OCI-LY7 (cell line): Measurements from ENCODE around the gene PTGES3. TPM values are rescaled to one million over a fixed set of nuclear protein-coding genes. Genes with fewer than 3 reads are reported as not detected.

ENCODE experiments used
- BruUV-seq: library from RNA; stranded (reverse); fragments of 400-500 nt; replicated peaks from 2 replicates; lab custom pipeline; 2021; lab: Mats Ljungman, UMichigan
- CTCF ChIA-PET: fragments of 300-600 bp; sonication (Branson Sonifier 250); formaldehyde crosslinking; loops from one replicate; lab custom pipeline; 2022; ENCODE audit warnings: antibody characterized with exemption; ENCODE audit not compliant: unreplicated experiment; lab: Charles Lee
- POLR2A ChIA-PET: fragments of 300-600 bp; sonication (Branson Sonifier 250); formaldehyde crosslinking; loops from one replicate; lab custom pipeline; 2022; ENCODE audit warnings: antibody characterized with exemption; lab: Charles Lee
- DNase-seq: peaks from one replicate; pipeline ENCODE4 v3.0.0-alpha.2; 2015; ENCODE audit warnings: low spot score
- H2AFZ ChIP-seq: fragments of 200-600 bp; sonication (generic), shearing (Covaris generic); 2 replicates; pipeline ENCODE4 v1.6.1; 2014; ENCODE audit warnings: mild to moderate bottlenecking, antibody characterized with exemption, low read length, moderate library complexity
- H3K27ac ChIP-seq: fragments of 200-600 bp; sonication (generic); 2 replicates; pipeline ENCODE4 v1.5.1; 2014; ENCODE audit warnings: mixed run types, low read depth, mild to moderate bottlenecking, moderate library complexity, low read length, inconsistent platforms; ENCODE audit not compliant: poor library complexity, severe bottlenecking
- H3K36me3 ChIP-seq: fragments of 200-600 bp; sonication (generic); 2 replicates; pipeline ENCODE4 v1.6.1; 2014; ENCODE audit warnings: mild to moderate bottlenecking, antibody characterized with exemption, low read length, moderate library complexity, mixed read lengths; ENCODE audit not compliant: insufficient read depth
- H3K4me1 ChIP-seq: fragments of 200-600 bp; sonication (generic); 2 replicates; pipeline ENCODE4 v1.5.1; 2014; ENCODE audit warnings: mild to moderate bottlenecking, low read length; ENCODE audit not compliant: insufficient read depth, poor library complexity, severe bottlenecking
- H3K4me2 ChIP-seq: fragments of 200-600 bp; sonication (generic); 2 replicates; pipeline ENCODE4 v1.6.1; 2014; ENCODE audit warnings: mild to moderate bottlenecking, low read length
- H3K4me3 ChIP-seq: fragments of 200-600 bp; sonication (generic); 2 replicates; pipeline ENCODE4 v1.5.1; 2014; ENCODE audit warnings: mild to moderate bottlenecking, low read depth, low read length; ENCODE audit not compliant: poor library complexity, severe bottlenecking
- H3K79me2 ChIP-seq: fragments of 200-600 bp; sonication (generic); 2 replicates; pipeline ENCODE4 v1.6.1; 2016; ENCODE audit warnings: low read depth, mild to moderate bottlenecking, low read length, moderate library complexity, mixed read lengths; ENCODE audit not compliant: insufficient read depth
- H3K9me2 ChIP-seq: fragments of 200-600 bp; sonication (generic); 2 replicates; pipeline ENCODE4 v1.6.1; 2016; ENCODE audit warnings: mild to moderate bottlenecking, low read length, mixed read lengths; ENCODE audit not compliant: insufficient read depth
- H3K9me3 ChIP-seq: fragments of 200-600 bp; sonication (generic); 2 replicates; pipeline ENCODE4 v1.6.1; 2014; ENCODE audit warnings: mild to moderate bottlenecking, mixed run types, low read length, mixed read lengths
- H4K20me1 ChIP-seq: fragments of 200-600 bp; sonication (generic); 2 replicates; pipeline ENCODE4 v1.6.1; 2014; ENCODE audit warnings: mild to moderate bottlenecking, antibody characterized with exemption, low read length, moderate library complexity, mixed read lengths; ENCODE audit not compliant: insufficient read depth
- EZH2phosphoT487 ChIP-seq: fragments of 200-600 bp; sonication (generic); IDR thresholded peaks from 2 replicates; pipeline ENCODE4 v1.6.1; 2018; ENCODE audit warnings: low read depth, borderline replicate concordance, mild to moderate bottlenecking, mixed run types, antibody characterized with exemption, low read length, moderate library complexity, mixed read lengths
- intact Hi-C: fragments of 100-400 bp; cut with micrococcal nuclease; formaldehyde crosslinking; loops from one replicate; pipeline ENCODE4 v1.10.0; 2022; ENCODE audit not compliant: unreplicated experiment
- total RNA-seq, 2 experiments: library from RNA; depleted of rRNA in 1 of 2; stranded (reverse); fragments of >200 nt in 1 of 2; shearing (Covaris generic) in 1 of 2; gene quantifications; 2 replicates each; pipeline ENCODE4 v1.2.3, GENCODE V29; 2014 to 2022
- TF ChIP-seq, protein P1 (sequence below): fragments of 200-600 bp; sonication (generic); conservative IDR thresholded peaks from 2 replicates; pipeline ENCODE4 v1.5.1; 2014; ENCODE audit warnings: mild to moderate bottlenecking, antibody characterized with exemption, low read length, moderate library complexity, mixed read lengths

PTGES3 gene
- total RNA-seq, 2 experiments from 2014 or later: 91.2 to 269 TPM

DNA sequence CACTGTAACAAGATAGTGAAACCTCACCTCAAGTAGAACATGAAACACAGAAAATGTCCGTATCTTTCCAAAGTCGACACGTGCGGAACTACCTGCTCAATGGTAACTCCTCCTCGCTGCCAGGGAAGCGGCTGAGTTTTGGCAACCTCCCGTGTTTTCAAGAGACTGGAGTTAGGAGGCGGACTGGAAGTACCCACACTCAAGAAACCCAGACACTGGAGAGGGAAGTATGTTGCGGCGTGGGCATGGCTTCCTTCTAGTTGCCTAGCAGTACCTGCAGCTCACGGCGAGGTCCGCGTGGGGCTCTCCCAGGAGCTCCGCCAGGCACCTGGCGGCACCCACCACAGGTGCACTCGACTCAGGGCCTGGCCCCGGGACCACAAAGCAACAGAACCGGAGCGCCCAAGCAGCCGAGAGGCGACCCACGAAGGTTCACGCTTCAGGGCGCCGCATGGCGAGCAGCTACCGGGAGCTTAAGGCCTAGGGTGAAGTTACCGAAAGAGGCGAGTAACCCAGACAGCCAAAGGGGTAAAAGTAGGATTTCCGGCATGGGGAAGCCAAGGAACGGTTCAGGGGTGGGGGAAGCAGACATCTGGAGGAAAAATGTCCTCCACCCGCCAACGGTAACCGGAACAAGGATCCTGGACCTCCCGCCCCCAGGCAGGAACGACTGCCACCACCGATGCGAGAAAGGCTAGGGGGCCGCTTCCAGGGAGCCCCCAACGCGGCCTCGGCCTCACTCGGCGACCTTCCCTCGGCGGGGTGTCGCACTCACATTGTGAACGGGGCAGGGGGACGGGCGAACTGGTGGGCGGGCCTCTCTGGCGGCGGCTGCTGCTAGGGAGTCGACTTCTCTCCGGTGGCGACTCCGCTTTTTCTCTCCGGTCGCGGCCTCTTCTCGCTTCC lies 608 bp downstream of the PTGES3 start:
- peak; percentile 70 for DNase-seq
- Histone ChIP-seq H4K20me1 (peaks cover 22% of the 10 kb centered on the region; the same call in 1 of the 2 replicates), H3K36me3 (peaks cover 48% of the 10 kb centered on the region), H3K4me1 (peaks cover 40% of the 10 kb centered on the region), H3K4me2 (peak overlapping the region; percentile 77), H3K4me3 (peak overlapping the region; percentile 94), H3K79me2 (peaks cover 63% of the 10 kb centered on the region), H2AFZ (0 out of 2 replicates have a peak overlapping the region, but pooled peaks have one; percentile 13), H3K9me3 (no peaks in the 10 kb centered on the region), H3K9me2 (no peaks in the 10 kb centered on the region), H3K27ac (peak overlapping the region; percentile 91)
- ChIA-PET POLR2A (interaction anchor here (0.6 to 2.8 kb wide), 8 partner anchors 18 to 66 kb away, joined by 3 to 11 read pairs (median 4); partner anchors contain the start of genes NACA and PRIM1), CTCF (interaction anchor here (1.1 kb wide), 1 partner anchor 38 kb away, joined by 4 read pairs; no protein-coding TSS in a partner anchor)
- TF ChIP-seq EZH2phosphoT487: no peak
- TF ChIP-seq, protein P1, sequence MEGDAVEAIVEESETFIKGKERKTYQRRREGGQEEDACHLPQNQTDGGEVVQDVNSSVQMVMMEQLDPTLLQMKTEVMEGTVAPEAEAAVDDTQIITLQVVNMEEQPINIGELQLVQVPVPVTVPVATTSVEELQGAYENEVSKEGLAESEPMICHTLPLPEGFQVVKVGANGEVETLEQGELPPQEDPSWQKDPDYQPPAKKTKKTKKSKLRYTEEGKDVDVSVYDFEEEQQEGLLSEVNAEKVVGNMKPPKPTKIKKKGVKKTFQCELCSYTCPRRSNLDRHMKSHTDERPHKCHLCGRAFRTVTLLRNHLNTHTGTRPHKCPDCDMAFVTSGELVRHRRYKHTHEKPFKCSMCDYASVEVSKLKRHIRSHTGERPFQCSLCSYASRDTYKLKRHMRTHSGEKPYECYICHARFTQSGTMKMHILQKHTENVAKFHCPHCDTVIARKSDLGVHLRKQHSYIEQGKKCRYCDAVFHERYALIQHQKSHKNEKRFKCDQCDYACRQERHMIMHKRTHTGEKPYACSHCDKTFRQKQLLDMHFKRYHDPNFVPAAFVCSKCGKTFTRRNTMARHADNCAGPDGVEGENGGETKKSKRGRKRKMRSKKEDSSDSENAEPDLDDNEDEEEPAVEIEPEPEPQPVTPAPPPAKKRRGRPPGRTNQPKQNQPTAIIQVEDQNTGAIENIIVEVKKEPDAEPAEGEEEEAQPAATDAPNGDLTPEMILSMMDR: no peak
- intact Hi-C loops: loop anchor here (1.0 to 5.0 kb wide), 6 partner anchors 37 to 760 kb away; partner anchors contain the start of genes NAB2, NACA and PYM1
- BruUV-seq: no TSS peak

DNA sequence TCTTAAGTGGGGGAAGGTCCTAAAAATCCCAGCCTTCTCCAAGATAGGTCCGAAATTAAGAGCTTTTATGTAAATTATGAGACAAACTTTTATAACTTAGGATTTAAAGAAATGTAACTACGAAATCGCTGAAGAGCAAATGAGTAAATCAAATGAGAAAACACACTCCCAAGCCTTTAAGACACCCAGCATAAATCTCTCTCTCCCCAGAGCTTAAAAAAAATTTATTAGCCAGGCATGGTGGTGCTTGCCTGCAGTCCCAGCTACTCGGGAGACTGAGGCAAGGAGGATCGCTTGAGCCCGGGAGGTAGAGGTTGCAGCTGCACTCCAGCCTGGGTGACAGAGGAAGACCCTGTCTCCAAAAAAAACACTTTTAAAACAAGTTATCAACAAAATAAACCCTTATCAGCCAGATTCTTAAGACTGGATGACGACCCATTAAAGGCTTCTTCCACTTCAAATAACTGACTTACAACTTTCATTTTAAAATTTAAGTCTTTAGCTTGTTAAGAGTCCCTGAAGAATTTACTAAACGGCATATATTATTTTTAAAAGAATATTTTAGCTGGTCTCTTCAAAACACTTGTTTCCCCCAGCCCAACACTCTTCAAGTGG lies 3.2 kb downstream of the PTGES3 start:
- peaks cover 75% of the 10 kb centered on the region for H3K36me3 ChIP-seq
- TF ChIP-seq, protein P1: no peak
- no peak for TF ChIP-seq EZH2phosphoT487
- intact Hi-C loops: loop anchor here (5.0 kb wide), 2 partner anchors 402 to 758 kb away; partner anchors contain the start of genes NAB2 and PYM1
- H3K4me2 ChIP-seq: peak overlapping the region; percentile 77
- H3K4me1 ChIP-seq: peaks cover 39% of the 10 kb centered on the region
- H3K9me3 ChIP-seq: no peaks in the 10 kb centered on the region
- H2AFZ ChIP-seq: no peak overlapping the region
- DNase-seq: no peak
- ChIA-PET CTCF (no interaction called here), POLR2A (interaction anchor here (0.6 to 2.0 kb wide), 9 partner anchors 9 to 435 kb away, joined by 3 to 12 read pairs (median 4); partner anchors contain the start of genes ATP5F1B and NACA)
- no peaks in the 10 kb centered on the region for H3K9me2 ChIP-seq
- no TSS peak for BruUV-seq
- peak overlapping the region; percentile 22 for H3K27ac ChIP-seq
- H3K79me2 ChIP-seq: peaks cover 90% of the 10 kb centered on the region
- H3K4me3 ChIP-seq: peak overlapping the region; percentile 94
- H4K20me1 ChIP-seq: peaks cover 30% of the 10 kb centered on the region
